KMS-11 (cell line): Measurements from ENCODE around the gene PRR15L.

Experiments
- H2AFZ ChIP-seq: fragments of 200-600 bp; sonication (generic); 2 replicates; pipeline ENCODE4 v1.6.1; 2016; ENCODE audit warnings: antibody characterized with exemption, mixed run types, low read depth
- H3K27ac ChIP-seq: fragments of 200-600 bp; sonication (generic); 2 replicates; pipeline ENCODE4 v1.6.1; 2016; ENCODE audit warnings: mild to moderate bottlenecking, mixed run types
- H3K27me3 ChIP-seq: fragments of 200-600 bp; sonication (generic); 2 replicates; pipeline ENCODE4 v1.6.1; 2017; ENCODE audit warnings: mild to moderate bottlenecking, low read depth, mixed run types, moderate library complexity; ENCODE audit not compliant: insufficient read depth
- H3K36me3 ChIP-seq: fragments of 200-600 bp; sonication (generic); 2 replicates; pipeline ENCODE4 v1.6.1; 2017; ENCODE audit warnings: mild to moderate bottlenecking, mixed run types; ENCODE audit not compliant: insufficient read depth
- H3K4me1 ChIP-seq: fragments of 200-600 bp; sonication (generic); 2 replicates; pipeline ENCODE4 v1.6.1; 2016; ENCODE audit warnings: mild to moderate bottlenecking, low read depth, mixed run types; ENCODE audit not compliant: poor library complexity, severe bottlenecking
- H3K4me2 ChIP-seq: fragments of 200-600 bp; sonication (generic); 2 replicates; pipeline ENCODE4 v1.7.0; 2016; ENCODE audit warnings: mild to moderate bottlenecking, mixed run types
- H3K4me3 ChIP-seq: fragments of 200-600 bp; sonication (generic); IDR thresholded peaks from 2 replicates; pipeline ENCODE4 v1.6.1; 2017; ENCODE audit warnings: low read depth, low read length, mixed read lengths; ENCODE audit not compliant: insufficient read depth
- H3K79me2 ChIP-seq: fragments of 200-600 bp; sonication (generic); 2 replicates; pipeline ENCODE4 v1.6.1; 2016; ENCODE audit warnings: low read depth, mixed run types; ENCODE audit not compliant: insufficient read depth
- H3K9ac ChIP-seq: fragments of 200-600 bp; sonication (generic); 2 replicates; pipeline ENCODE4 v1.6.1; 2016; ENCODE audit warnings: mild to moderate bottlenecking, mixed run types
- H4K20me1 ChIP-seq: fragments of 200-600 bp; sonication (generic); 2 replicates; pipeline ENCODE4 v1.6.1; 2016; ENCODE audit warnings: mild to moderate bottlenecking, mixed run types; ENCODE audit not compliant: insufficient read depth
- TF ChIP-seq, protein P1 (sequence below): fragments of 200-600 bp; sonication (generic); conservative IDR thresholded peaks from 2 replicates; pipeline ENCODE4 v1.6.1; 2017; ENCODE audit warnings: low read depth, mild to moderate bottlenecking, antibody characterized with exemption, low read length, moderate library complexity, mixed read lengths

Gene PRR15L

DNA sequence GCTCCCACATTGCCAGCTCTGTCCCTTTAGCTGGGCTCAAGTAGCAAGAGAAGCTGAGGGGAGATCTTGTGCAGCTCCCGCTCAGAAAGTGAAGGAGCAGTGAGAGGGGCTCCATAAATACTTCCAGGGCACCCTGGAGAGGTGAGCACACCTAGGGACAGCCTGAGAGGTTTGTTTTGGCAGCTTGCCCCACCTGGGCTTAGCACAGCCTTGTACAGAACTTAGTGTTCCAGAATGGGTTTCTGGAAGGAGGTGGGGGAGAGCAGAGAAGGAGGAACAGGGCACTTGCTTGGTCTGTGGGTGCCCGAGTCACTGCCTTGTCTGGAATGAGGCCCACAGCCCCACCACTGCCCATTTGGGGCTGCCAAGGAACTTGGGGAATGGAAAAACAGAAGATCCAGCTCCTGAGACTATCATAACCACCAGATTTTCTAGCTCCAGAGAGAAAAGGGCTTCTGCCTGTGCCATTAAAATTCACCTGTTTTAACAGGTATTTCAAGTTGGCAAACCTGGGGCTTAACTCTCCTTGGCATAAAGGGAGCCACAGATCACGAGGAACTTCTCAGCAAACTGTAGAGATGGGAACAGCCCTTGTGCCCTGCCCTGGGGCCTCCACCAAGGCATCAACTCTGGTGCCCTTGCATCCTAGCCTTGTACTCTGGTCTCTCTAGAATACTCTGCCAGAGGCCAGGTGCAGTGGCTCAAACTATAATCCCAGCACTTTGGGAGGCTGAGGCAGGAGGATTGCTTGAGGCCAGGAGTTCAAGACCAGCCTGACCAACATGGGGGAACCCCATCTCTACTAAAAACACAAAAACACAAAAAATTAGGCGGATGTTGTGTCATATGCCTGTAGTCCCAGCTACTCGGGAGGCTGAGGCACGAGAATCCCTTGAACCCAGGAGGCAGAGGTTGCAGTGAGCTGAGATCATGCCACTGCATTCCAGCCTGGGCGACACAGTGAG is 1.9 kb downstream of the PRR15L start:
- no peak overlapping the region for H3K4me2 ChIP-seq
- no peak overlapping the region for H3K4me3 ChIP-seq
- no peaks in the 10 kb centered on the region for H3K79me2 ChIP-seq
- H3K27me3 ChIP-seq, result no peaks in the 10 kb centered on the region
- no peaks in the 10 kb centered on the region for H4K20me1 ChIP-seq
- H3K36me3 ChIP-seq, result no peaks in the 10 kb centered on the region
- peaks cover 5% of the 10 kb centered on the region for H3K4me1 ChIP-seq
- no peak overlapping the region for H2AFZ ChIP-seq
- H3K27ac ChIP-seq, result no peak overlapping the region
- no peak overlapping the region for H3K9ac ChIP-seq
- TF ChIP-seq, protein P1, sequence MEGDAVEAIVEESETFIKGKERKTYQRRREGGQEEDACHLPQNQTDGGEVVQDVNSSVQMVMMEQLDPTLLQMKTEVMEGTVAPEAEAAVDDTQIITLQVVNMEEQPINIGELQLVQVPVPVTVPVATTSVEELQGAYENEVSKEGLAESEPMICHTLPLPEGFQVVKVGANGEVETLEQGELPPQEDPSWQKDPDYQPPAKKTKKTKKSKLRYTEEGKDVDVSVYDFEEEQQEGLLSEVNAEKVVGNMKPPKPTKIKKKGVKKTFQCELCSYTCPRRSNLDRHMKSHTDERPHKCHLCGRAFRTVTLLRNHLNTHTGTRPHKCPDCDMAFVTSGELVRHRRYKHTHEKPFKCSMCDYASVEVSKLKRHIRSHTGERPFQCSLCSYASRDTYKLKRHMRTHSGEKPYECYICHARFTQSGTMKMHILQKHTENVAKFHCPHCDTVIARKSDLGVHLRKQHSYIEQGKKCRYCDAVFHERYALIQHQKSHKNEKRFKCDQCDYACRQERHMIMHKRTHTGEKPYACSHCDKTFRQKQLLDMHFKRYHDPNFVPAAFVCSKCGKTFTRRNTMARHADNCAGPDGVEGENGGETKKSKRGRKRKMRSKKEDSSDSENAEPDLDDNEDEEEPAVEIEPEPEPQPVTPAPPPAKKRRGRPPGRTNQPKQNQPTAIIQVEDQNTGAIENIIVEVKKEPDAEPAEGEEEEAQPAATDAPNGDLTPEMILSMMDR, result no peak

DNA sequence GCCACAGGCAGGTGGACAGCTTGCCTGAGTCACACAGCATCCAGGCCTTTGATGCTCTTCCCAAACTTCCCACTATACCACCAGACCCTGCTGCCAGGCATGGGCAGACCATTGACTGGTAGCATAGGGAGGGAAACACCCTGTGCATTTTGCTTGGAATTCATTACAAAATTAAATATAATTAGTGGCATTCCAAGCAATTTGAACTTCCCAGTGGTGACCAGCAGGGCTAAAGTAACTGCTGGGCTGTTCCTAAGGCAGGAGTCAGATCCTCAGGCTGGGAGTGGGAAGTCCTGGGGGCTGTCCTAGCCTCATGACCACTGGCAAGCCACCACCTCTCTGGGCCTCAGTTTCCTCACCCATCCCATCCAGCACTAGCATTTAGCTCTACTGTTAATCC is 3.8 kb downstream of the PRR15L start:
- Histone ChIP-seq H3K79me2 (no peaks in the 10 kb centered on the region), H3K27ac (no peak overlapping the region), H3K4me3 (no peak overlapping the region), H3K27me3 (no peaks in the 10 kb centered on the region), H3K9ac (no peak overlapping the region), H3K36me3 (no peaks in the 10 kb centered on the region), H3K4me1 (peaks cover 17% of the 10 kb centered on the region), H4K20me1 (no peaks in the 10 kb centered on the region), H3K4me2 (no peak overlapping the region), H2AFZ (no peak overlapping the region)
- TF ChIP-seq, protein P1, result no peak

DNA sequence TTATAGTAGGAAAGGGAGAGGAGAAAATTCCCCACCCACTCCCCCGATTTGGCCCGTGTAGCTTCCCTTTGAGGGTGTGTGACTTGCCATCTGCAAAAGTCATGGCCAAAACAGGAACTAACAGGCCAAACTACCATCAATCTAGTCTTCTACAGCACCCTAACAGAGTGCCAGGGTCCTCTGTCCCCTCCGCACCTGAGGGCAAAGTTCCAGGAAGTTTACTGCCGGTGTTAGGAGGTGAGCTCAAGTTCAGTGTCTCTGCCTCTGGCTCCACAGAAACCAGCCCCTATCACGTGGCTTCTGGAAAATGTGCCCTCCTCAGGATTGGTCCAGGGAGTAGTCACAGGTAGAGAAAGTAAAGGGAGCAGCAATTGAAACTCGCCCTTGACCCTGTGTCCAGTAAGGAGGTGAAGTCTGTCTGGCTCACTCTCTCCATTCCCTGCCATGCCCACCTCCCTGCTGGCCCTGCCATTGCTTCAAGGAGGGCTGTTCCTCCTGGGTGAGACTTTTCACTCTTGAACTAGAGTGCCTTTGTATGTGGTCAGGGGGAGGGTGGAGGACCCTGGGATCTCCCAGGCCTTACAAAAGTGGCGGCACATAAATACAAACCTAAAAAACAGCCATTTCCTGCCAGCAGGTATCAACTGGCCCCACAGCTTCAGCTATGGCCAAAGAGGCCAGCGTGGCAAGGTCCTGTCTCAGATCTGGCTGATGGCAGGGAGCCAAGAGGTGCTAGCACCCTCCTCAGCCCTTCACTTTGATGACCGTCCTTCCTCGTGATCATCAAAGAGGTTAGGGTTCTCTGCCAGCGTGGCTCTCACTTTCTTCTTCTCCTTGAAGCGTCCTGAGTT is 5.3 kb downstream of the PRR15L start:
- H3K9ac ChIP-seq, result no peak overlapping the region
- peaks cover 21% of the 10 kb centered on the region for H3K4me1 ChIP-seq
- H3K4me3 ChIP-seq, result no peak overlapping the region
- H2AFZ ChIP-seq, result no peak overlapping the region
- H4K20me1 ChIP-seq, result no peaks in the 10 kb centered on the region
- TF ChIP-seq, protein P1, result no peak
- H3K36me3 ChIP-seq, result no peaks in the 10 kb centered on the region
- no peaks in the 10 kb centered on the region for H3K79me2 ChIP-seq
- no peaks in the 10 kb centered on the region for H3K27me3 ChIP-seq
- H3K4me2 ChIP-seq, result no peak overlapping the region
- no peak overlapping the region for H3K27ac ChIP-seq

DNA sequence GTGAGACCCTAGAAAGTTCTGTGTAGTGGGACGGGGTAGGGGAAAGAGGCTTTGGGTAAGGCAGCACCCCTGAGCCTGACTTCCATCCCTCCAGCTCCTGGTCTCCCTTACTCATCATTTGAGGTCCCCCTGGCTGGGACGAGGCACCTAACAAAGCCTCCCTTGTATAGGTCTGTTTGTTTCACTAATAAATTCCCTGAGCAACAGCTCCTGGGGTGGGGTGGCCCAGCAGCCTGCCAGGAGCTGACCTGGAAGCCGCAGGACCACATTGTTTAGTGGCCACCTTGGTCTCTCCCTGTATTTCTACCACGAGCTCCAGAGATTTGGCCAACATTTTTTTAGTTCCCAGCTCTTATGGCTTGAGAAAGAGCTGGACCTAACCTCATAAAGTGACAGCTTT is 7.2 kb downstream of the PRR15L start:
- Histone ChIP-seq H3K4me1 (peaks cover 28% of the 10 kb centered on the region), H3K79me2 (no peaks in the 10 kb centered on the region), H3K9ac (no peak overlapping the region), H2AFZ (no peak overlapping the region), H3K4me2 (no peak overlapping the region), H3K36me3 (no peaks in the 10 kb centered on the region), H4K20me1 (no peaks in the 10 kb centered on the region), H3K27ac (no peak overlapping the region), H3K27me3 (no peaks in the 10 kb centered on the region), H3K4me3 (no peak overlapping the region)
- TF ChIP-seq, protein P1, result no peak
